Ishikawa (cell line): Measurements from ENCODE around the gene EPHB1.

Experiments used
- CEBPB ChIP-seq: IDR thresholded peaks from 2 replicates; pipeline ENCODE4 v1.6.1; 2012
- CREB1 ChIP-seq: IDR thresholded peaks from 2 replicates; pipeline ENCODE4 v1.6.1; 2012; ENCODE audit warnings: low read depth
- EGR1 ChIP-seq: IDR thresholded peaks from 2 replicates; pipeline ENCODE4 v1.6.1; 2012
- EP300 ChIP-seq: IDR thresholded peaks from 2 replicates; pipeline ENCODE4 v1.6.1; 2012; ENCODE audit warnings: borderline replicate concordance
- FOXM1 ChIP-seq: IDR thresholded peaks from 2 replicates; pipeline ENCODE4 v1.6.1; 2012; ENCODE audit warnings: low read depth, borderline replicate concordance
- MAX ChIP-seq: IDR thresholded peaks from 2 replicates; pipeline ENCODE4 v1.6.1; 2012
- NFIC ChIP-seq: IDR thresholded peaks from 2 replicates; pipeline ENCODE4 v1.6.1; 2012
- RAD21 ChIP-seq: IDR thresholded peaks from 2 replicates; pipeline ENCODE4 v1.6.1; 2012; ENCODE audit warnings: low read depth
- REST ChIP-seq: IDR thresholded peaks from 2 replicates; pipeline ENCODE4 v1.6.1; 2012; ENCODE audit warnings: low read depth, mild to moderate bottlenecking
- TAF1 ChIP-seq: IDR thresholded peaks from 2 replicates; pipeline ENCODE4 v1.6.1; 2012; ENCODE audit warnings: low read depth, mild to moderate bottlenecking
- TCF12 ChIP-seq: IDR thresholded peaks from 2 replicates; pipeline ENCODE4 v1.6.1; 2012; ENCODE audit warnings: low read depth
- TEAD4 ChIP-seq: IDR thresholded peaks from 2 replicates; pipeline ENCODE4 v1.6.1; 2012
- USF1 ChIP-seq: IDR thresholded peaks from 2 replicates; pipeline ENCODE4 v1.6.1; 2012
- YY1 ChIP-seq: IDR thresholded peaks from 2 replicates; pipeline ENCODE4 v1.6.1; 2012; ENCODE audit warnings: low read depth
- ZBTB7A ChIP-seq: IDR thresholded peaks from 2 replicates; pipeline ENCODE4 v1.6.1; 2012; ENCODE audit warnings: low read depth

The EPHB1 gene

GRCh38 chr3:134801204-134801958 is 6.3 kb downstream of the EPHB1 start:
- TF ChIP-seq RAD21 (no peak), USF1 (no peak), CREB1 (no peak), MAX (no peak), REST (no peak), EP300 (no peak), EGR1 (no peak), ZBTB7A (no peak), TEAD4 (no peak), TCF12 (no peak), CEBPB (no peak), YY1 (no peak), NFIC (no peak), TAF1 (no peak), FOXM1 (no peak)

GRCh38 chr3:134802428-134803050 is 7.5 kb downstream of the EPHB1 start:
- TF ChIP-seq TEAD4 (no peak), EP300 (no peak), CREB1 (no peak), FOXM1 (no peak), RAD21 (no peak), CEBPB (no peak), USF1 (no peak), EGR1 (no peak), REST (no peak), ZBTB7A (no peak), TAF1 (no peak), TCF12 (no peak), MAX (no peak)

GRCh38 chr3:134803051-134803505 is 8.0 kb downstream of the EPHB1 start:
- TF ChIP-seq ZBTB7A (no peak), EP300 (no peak), TAF1 (no peak), YY1 (no peak), FOXM1 (no peak), NFIC (no peak), EGR1 (no peak), MAX (no peak), REST (no peak), USF1 (no peak), CEBPB (no peak), RAD21 (no peak), TCF12 (no peak)
